Adrenal gland (tissue), 5 donors: ENCODE measurements around the gene ABCC4.

ENCODE experiments used
- POLR2A ChIP-seq, 2 donors: fragments of 450-650 bp; IDR thresholded peaks; one replicate each; pipeline ENCODE4 v1.6.1; 2017; ENCODE audit warnings: antibody characterized with exemption in 2 of 2, mild to moderate bottlenecking in 2 of 2, moderate library complexity in 1 of 2
- TF ChIP-seq, protein P1 (sequence below), 6 experiments: fragments of 450-650 bp in 4 of 6; fragments of 200-600 bp in 2 of 6; sonication (generic) in 1 of 6; IDR thresholded peaks; 1 replicate in 5 of 6; 2 replicates in 1 of 6; pipeline versions ENCODE4 v1.5.1 to v1.8.0; 2016 to 2021; ENCODE audit warnings: antibody characterized with exemption in 6 of 6, mild to moderate bottlenecking in 2 of 6, moderate library complexity in 1 of 6
- donor health status: DM: no; HTN: no; CAD: no.

DNA sequence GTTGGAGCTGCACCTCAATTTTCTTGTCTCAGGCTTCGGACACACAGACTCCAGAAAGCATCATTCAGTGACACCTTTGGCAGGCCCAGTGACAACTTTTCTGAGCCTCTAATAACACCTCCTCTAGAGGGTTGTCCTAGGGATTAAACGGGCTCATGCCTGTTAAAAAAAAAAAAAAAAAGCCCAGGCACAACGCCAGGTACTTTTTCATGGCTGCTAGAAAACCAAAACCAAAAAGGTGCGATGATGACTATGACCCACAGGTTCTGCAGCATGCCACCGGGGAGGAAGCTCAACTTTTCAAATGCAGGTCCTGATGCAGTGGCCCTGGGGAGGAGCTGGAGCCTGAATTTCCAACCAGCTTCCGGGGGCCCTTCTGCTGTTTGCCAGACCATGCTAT lies 184.2 kb downstream of the ABCC4 start:
- TF ChIP-seq, protein P1, sequence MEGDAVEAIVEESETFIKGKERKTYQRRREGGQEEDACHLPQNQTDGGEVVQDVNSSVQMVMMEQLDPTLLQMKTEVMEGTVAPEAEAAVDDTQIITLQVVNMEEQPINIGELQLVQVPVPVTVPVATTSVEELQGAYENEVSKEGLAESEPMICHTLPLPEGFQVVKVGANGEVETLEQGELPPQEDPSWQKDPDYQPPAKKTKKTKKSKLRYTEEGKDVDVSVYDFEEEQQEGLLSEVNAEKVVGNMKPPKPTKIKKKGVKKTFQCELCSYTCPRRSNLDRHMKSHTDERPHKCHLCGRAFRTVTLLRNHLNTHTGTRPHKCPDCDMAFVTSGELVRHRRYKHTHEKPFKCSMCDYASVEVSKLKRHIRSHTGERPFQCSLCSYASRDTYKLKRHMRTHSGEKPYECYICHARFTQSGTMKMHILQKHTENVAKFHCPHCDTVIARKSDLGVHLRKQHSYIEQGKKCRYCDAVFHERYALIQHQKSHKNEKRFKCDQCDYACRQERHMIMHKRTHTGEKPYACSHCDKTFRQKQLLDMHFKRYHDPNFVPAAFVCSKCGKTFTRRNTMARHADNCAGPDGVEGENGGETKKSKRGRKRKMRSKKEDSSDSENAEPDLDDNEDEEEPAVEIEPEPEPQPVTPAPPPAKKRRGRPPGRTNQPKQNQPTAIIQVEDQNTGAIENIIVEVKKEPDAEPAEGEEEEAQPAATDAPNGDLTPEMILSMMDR (IDR thresholded peaks at IDR 0.05), result no peak
- no peak for TF ChIP-seq POLR2A (IDR thresholded peaks at IDR 0.05)
